Stimulated activated CD4-positive, alpha-beta T cell treated with anti-CD3 and anti-CD28 coated beads, Interleukin-12 subunit alpha, Interleukin-12 subunit beta, amount 100 ng/mL, for 4 hours (primary cell): ENCODE data around the gene CFC1.
"Not testable (repeated sequence)": the region's sequence is repeated elsewhere in the genome, so short reads cannot be mapped to it uniquely, and the experiment has no call there.

Experiments
- DNase-seq: peaks from one replicate; pipeline ENCODE4 v3.0.0-alpha.2; 2020

The CFC1 gene

DNA sequence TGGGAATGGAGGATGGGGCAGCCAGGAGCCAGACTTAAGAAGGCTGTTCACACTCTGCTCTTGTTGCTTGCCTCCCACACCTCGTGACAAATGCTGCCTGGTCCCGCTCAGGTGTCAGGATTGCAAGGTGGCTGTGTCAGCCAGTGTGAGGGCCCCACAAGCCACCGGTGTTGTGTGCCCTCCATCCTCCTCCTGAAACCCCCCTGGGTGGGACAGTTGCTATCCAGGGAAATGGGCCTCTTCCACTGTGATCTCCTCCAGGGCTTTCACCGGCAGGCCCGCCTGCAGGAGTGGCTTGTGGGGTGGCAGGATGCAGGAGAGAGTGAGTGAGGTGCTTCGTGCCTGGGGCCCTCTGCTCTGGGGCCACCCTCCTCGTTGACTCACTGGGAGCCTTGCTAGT is 16.4 kb downstream of the CFC1 start:
- not testable (repeated sequence) for DNase-seq

DNA sequence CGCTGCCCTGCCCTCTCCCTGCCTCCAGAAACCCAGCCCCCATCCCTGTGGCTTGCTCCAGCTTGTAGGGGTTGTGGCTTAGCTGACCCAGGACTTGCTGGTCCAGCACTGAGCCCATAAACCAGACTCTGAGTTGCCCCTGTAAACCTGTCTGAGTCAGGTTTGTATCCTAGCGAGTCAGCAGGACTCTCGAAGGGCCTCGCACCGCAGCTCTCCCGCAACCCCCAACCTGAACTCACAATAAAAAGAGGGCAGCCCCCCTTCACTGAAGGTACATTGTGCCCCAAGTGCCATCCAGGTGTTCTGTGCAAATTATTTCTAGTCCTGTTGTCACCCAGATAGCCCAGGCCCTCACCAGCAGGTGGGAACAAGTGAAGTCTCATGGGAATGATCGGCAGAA is 17.9 kb downstream of the CFC1 start:
- DNase-seq, result not testable (repeated sequence)

DNA sequence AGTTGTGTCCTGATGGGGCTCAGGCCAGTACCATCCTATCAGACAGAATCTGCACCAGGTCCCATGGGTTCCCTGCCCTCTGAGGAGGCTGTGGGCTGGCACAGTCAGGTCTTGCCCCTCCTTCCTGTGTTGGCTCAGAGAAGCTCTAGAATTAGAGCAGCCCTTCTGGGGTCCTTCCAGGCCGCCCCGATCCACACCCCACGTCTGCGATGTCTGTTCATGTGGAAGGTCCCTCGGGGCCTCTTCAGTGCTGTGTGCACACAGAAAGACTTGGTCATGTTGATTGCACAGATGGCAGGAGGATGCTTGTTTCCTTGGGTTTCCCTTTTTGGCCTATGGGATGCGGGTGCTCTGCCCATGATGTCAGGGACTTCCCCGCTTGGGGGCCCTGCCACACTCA is 20.3 kb downstream of the CFC1 start:
- not testable (repeated sequence) for DNase-seq

DNA sequence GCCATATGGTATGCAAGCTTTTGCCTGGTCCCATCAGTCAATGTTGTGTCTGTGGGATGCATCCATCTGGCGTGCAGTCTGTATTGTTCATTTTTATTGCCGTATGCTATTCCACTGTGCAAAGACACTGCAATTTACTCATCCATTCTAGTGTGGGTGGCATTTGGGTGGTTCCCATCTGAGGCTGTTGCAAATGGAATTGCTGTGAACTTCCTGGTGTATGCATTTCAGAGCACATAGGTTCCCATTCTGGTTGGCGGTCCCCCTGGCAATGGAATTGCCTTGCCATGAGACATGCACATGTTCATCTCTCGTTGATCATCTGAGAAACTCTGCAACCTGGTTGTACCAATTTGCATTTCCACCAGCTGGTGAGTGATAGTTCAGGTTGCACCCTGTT is 21.8 kb downstream of the CFC1 start:
- not testable (repeated sequence) for DNase-seq

DNA sequence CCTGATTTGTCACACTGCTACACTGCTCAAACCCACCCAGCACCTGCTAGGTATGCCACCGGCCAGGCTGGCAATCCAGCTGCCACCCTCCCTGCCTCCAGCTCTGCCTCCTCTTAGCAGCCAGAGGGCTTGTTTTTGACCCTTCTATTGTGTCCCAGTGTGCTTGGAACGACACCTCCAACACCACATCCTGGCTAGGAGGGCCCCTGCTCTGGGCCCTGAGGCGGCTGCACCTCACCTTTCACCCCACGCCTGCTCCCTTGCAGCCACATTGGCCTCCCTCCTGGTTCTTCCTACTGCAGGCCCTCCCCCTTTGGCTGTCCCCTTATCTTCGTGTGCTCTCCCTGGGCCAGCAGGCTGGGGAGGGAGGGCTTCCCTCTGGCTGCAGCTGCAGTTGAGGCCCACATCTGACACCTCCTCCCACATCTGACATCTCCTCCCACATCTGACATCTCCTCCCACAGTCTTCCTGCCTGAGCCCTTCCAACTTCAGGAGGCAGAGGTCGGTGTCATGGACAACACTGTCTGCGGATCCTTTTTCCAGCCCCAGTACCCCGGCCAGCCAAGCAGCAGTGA is 23.1 kb downstream of the CFC1 start:
- DNase-seq, result not testable (repeated sequence)

DNA sequence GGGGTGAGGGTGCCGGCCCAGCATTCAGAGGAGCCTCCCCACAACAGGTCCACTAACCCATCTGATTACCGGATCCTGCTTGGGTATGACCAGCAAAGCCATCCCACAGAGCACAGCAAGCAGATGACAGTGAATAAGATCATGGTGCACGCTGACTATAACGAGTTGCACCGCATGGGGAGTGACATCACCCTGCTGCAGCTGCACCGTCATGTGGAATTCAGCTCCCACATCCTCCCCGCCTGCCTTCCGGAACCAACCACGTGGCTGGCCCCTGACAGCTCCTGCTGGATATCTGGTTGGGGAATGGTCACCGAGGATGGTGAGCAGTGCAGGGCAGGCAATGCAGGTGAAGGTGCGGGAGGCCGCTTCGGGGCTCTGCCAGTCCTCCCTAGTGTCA is 25.1 kb downstream of the CFC1 start:
- DNase-seq, result not testable (repeated sequence)

DNA sequence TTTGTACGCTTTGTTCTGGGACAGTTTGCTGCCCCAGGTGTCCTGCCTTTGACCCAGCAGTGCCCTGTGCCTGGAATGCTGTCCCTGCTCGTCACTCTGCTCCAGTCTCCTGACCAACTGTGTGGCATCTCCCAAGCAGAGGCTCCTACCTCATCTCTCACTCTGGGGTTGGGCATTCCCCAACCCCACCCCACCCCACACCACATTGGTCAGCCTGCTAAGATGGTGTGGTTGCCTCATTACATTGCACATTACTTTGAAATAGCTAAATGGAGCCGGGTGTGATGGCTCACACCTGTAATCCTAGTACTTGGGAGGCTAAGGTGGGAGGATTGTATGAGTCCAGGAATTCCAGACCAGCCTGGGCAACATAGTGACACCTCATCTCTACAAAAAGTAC is 27.4 kb downstream of the CFC1 start:
- DNase-seq, result not testable (repeated sequence)

DNA sequence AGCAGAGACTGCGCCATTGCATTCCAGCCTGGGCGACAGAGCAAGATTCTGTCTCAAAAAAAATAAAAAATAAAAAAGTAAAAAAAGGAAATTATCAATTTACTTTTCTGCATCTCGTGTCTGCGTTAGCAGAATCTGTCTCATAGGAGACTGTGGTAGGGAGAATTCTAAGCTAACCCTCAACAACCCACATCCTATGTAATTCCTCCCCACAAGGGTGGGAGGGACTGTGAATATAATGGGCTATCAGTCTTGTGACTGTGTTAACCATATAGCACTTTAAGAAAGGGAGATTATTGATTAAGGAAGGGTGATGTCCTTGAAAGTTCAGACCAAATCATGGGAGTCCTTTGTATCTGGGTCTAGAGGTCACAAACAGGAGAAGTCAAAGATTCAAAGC is 33.2 kb downstream of the CFC1 start:
- DNase-seq, result not testable (repeated sequence)

DNA sequence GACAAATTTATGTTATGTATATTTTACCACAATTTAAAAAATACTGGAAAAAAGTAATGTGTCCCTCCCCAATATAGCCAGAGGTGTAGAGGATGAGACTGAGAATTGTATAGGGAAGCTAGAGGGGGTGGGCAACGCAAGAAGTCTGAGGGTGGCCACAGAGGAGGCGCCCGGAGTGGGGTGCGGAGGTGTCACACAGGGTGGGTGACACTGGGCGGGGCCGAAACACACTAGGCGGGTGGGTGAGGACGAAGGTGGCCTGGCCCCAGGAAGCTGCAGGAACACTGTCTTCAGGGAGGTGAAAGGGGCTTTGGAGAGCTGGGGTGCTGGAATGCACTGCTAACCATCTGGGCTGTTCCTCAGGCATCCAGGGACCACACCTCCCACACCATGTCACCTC is 42.9 kb downstream of the CFC1 start:
- not testable (repeated sequence) for DNase-seq

DNA sequence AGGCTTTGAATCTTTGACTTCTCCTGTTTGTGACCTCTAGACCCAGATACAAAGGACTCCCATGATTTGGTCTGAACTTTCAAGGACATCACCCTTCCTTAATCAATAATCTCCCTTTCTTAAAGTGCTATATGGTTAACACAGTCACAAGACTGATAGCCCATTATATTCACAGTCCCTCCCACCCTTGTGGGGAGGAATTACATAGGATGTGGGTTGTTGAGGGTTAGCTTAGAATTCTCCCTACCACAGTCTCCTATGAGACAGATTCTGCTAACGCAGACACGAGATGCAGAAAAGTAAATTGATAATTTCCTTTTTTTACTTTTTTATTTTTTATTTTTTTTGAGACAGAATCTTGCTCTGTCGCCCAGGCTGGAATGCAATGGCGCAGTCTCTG is 45.2 kb downstream of the CFC1 start:
- DNase-seq, result not testable (repeated sequence)

DNA sequence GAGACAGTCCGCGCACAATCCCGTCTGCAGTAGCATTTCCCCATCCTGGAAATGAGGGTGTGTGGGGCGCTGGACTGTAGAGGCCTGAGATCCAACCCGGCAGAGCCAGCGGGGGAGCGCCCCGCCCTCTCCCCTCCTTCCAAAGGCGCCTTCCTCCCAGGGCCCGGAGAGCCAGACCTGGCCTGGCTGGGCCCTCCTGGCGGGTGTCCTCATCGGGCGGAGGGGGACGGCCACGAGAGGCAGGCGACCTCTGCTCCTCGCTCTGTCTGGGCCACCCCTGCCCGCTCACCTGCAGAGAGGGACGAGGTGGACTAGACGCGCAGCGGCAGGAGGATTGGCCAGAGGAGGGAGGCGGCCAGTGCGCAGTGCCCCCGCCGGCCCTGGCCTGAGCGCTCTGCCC is 49.9 kb downstream of the CFC1 start:
- DNase-seq, result not testable (repeated sequence)

DNA sequence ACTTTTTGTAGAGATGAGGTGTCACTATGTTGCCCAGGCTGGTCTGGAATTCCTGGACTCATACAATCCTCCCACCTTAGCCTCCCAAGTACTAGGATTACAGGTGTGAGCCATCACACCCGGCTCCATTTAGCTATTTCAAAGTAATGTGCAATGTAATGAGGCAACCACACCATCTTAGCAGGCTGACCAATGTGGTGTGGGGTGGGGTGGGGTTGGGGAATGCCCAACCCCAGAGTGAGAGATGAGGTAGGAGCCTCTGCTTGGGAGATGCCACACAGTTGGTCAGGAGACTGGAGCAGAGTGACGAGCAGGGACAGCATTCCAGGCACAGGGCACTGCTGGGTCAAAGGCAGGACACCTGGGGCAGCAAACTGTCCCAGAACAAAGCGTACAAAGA is 51.0 kb downstream of the CFC1 start:
- not testable (repeated sequence) for DNase-seq

DNA sequence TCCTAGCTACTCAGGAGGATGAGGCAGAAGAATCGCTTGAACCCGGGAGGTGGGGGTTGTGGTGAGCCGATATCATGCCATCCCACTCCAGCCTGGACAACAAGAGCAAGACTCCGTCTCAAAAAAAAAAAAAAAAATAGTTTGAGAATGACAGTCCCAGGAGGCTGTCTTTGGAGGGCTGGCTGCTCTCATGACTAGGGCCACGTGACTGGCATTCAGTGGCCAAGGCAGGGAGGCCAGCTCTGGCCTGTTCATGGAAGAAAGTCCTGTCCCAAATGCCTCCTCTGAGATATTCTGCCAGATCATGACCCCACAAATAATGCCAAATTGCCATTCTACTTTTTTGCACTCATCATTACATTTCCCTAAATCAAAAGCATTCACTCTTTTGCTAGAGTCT is 54.4 kb downstream of the CFC1 start:
- DNase-seq, result not testable (repeated sequence)

DNA sequence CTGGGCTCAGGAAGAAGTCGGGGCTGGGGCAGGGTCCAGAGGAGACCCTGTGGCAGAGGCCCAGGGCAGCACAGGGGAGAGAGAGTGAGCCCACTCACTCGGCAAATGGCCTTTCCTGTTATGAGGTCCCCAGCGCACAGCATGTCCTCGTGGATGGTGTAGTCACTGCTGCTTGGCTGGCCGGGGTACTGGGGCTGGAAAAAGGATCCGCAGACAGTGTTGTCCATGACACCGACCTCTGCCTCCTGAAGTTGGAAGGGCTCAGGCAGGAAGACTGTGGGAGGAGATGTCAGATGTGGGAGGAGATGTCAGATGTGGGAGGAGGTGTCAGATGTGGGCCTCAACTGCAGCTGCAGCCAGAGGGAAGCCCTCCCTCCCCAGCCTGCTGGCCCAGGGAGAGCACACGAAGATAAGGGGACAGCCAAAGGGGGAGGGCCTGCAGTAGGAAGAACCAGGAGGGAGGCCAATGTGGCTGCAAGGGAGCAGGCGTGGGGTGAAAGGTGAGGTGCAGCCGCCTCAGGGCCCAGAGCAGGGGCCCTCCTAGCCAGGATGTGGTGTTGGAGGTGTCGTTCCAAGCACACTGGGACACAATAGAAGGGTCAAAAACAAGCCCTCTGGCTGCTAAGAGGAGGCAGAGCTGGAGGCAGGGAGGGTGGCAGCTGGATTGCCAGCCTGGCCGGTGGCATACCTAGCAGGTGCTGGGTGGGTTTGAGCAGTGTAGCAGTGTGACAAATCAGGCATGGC is 55.4 kb downstream of the CFC1 start:
- DNase-seq, result not testable (repeated sequence)

DNA sequence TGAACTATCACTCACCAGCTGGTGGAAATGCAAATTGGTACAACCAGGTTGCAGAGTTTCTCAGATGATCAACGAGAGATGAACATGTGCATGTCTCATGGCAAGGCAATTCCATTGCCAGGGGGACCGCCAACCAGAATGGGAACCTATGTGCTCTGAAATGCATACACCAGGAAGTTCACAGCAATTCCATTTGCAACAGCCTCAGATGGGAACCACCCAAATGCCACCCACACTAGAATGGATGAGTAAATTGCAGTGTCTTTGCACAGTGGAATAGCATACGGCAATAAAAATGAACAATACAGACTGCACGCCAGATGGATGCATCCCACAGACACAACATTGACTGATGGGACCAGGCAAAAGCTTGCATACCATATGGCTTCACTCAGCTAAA is 56.6 kb downstream of the CFC1 start:
- not testable (repeated sequence) for DNase-seq
